HG03159 (cell line): Measurements from ENCODE around the gene LRRC2.

Experiments
- ATAC-seq: cut with Tn5 transposase; IDR thresholded peaks from one replicate; pipeline ENCODE4 v1.9.1; 2021; ENCODE audit warnings: mild to moderate bottlenecking, moderate library complexity; ENCODE audit not compliant: unreplicated experiment

LRRC2 gene

DNA sequence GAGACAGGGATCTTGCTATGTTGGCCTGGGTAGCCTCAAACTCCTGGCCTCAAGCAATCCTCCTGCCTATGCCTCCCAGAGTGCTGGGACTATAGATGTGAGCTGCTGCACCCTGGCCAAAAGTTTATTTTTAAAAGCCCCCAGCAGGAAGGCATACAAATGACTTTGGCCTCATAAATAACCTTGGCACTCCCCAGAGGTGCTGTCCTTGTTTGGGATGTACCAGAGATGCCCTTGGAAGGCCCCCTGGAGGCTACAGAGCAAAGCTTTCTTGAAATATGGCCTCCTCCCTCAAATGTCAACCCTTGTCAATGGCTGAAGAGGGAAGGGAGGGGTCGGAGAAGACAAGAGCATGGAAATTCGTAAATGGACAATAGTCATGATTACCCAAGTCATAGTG is 82.3 kb downstream of the LRRC2 start:
- ATAC-seq: no peak

DNA sequence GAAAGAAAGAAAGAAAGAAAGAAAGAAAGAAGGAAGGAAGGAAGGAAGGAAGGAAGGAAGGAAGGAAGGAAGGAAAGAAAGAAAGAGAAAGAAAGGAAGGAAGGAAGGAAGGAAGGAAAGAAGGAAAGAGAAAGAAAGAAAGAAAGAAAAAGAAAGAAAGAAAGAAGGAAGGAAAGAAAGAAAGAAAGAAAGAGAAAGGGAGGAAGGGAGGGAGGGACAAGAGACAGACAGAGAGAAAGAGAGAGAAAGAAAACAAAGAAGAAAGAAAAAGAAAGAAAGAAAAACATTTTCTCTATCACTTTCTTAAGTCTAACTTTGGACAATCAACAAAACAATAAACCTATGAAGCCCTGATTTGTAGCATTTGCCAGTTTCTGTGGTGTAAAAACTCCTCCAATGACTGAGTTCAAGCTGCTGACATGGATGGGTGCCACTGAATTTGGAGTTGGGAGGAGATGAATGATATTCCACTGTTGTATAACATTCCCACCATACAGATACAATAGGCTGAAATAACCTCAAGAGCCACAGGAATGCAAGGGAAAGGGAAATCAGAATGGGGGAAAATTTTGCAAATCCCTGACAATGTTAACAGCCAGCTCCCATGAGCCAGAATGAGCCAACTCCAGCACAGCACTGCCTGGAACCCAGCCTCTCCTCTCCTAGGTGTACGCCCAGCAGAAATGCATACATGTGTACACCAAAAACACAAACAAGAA is 83.3 kb downstream of the LRRC2 start:
- no peak for ATAC-seq

DNA sequence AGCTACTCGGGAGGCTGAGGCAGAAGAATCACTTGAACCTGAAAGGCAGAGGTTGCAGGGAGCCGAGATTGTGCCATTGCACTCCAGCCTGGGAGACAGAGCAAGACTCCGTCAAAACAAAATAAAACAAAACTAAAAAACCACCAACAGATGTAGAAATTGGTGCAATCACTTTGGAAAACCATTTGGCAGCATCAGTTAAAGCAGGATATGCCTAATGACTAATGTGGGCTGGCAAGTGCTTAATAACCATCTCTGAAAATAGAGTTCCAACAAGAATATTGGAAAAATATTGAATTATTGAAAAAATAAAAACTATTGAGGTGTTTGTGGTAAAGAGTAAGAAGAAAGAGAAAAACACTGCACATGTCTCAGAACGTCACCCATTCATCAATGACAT is 84.5 kb downstream of the LRRC2 start:
- no peak for ATAC-seq

DNA sequence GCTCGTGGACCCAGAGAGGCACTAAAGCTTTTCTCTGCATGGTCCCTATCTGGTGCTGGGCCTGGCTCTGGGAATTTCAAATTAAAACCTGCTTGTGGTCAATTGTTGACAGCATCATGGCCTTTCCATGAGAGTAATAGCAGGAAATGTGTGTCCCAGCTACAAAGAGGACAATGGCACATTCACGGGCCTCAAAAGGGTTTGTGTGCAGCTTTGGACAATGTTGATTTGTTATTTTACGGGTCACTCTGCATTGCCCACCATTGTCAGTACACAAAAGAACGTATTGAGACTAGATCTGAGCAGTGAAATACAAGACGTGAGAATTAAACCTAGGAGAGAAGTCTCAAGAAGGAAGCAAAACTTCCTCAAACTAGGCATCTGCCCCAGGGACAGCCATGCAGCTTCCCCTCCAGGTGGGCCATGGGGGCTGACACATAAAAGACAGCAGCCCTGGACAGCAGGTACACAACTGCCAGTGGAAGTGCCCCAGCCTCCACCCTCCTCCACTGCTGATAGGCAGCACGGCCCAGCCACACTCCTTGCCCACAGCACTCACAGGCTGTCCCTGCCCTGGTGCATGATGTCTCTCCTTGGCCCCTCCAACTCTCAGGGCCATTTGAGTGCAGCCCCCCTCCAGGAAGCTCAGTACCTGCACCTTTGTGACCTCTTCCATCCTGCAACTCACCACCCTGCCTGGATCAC is 85.5 kb downstream of the LRRC2 start:
- ATAC-seq: no peak

DNA sequence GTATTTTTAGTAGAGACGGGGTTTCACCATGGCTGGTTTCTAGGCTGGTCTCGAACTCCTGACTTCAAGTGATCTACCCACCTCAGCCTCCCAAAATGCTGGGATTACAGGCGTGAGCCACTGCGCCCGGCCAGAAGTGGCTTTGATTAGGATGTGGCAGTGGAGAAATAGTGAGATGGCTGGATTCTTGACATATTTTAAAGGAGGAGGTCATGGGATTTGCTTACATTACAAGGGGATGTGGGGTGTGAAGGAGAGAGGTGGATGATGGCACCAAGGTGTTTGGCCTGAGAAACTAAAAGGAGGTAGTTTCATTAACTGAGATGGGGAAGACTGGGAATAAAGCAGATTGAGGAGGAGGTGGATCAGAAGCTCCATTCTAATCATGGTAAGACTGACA is 86.4 kb downstream of the LRRC2 start:
- no peak for ATAC-seq

DNA sequence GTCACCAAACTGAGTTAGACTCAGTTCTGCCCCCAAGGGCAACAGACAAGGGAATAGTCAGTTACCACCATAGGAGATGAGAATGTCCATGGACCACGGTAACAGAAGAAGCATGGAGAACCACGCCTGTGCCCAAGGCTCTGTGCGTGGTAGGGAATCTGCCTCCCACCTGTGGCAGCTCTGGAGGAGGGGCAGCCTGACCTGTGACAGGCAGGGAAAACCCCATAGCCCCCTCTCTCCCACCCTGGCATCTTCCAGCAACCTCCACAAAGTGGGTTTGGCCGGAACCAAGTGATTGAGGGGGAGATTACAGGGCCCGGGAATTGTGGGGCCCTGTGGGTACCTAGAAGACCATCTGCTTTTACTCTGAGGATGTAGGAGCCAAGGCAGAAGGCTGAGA is 87.1 kb downstream of the LRRC2 start:
- ATAC-seq: no peak

DNA sequence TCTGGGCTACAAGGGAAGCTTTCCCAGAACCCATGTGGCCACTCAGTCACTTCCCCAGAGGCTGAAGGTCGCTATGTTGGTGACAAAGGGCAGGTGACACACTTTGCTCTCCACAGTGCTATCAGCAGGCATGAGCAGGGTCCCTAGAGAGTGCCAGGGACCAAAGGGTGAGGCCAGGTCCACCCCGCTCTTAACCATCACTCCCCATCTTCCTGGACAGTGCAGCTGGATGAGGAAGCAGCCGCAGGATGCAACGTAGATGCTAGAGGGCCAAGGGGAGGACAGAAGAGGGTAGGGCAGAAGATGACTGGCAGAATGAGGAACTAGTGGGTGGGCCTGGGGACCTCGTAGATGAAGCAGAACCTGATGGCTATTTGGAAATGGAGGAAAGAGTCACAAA is 87.8 kb downstream of the LRRC2 start:
- ATAC-seq: no peak

DNA sequence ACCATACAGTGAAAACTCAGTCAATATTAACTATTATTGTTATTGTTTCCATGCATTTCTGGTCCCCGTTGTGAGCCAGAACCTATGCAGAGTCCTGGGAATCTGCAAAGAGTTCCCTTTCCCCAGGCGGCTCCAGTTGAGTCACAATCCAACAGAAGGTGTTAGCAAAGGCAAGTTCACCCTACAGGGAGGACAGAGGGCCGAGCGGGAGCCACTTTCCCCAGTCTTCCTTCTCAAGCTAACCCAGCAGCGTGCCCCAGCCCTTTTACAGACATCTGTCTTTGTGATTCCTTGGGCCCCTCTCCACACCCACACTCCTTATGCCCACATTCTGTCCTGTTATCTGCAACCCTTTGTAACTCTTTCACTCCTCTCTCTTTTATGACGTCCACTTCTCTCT is 88.3 kb downstream of the LRRC2 start:
- ATAC-seq: no peak

DNA sequence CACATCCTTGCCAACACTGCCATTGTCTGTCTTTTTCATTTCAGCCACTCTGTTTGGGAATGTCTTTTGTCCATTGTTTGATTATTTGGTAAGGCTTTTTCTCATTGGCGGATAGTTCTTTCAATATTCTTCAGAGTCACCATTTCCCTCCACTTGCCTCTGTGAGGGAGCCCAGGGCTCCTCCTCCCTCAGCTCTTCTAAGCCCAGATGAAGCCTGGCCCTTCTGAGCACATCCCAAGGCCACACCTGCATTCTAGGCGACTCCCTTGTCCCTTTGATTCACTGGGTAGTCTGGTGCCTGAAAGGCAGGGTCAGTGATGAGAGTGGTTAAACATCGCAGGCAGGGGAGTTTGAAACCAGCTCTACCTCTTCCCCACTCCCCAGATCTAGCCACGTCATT is 89.0 kb downstream of the LRRC2 start:
- no peak for ATAC-seq

DNA sequence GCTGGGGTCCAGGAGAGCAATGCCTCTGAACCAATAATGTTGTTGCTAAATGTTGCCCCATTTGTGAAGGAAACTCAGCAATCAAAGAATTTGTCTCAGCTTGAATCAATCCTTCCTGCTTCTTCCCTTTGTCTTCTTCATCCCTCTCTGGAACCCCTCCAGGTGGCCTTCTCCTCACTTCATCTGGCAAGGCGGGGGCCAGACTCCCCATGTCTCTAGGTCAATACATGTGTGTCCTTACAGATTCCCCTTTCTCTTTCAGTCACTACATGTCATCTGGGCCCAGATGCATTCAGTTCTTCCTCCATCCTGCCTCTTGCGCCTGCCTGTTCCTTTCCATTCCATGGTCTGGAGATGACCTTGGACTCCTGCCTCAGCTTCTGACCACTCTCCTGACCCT is 93.4 kb downstream of the LRRC2 start:
- ATAC-seq: no peak

DNA sequence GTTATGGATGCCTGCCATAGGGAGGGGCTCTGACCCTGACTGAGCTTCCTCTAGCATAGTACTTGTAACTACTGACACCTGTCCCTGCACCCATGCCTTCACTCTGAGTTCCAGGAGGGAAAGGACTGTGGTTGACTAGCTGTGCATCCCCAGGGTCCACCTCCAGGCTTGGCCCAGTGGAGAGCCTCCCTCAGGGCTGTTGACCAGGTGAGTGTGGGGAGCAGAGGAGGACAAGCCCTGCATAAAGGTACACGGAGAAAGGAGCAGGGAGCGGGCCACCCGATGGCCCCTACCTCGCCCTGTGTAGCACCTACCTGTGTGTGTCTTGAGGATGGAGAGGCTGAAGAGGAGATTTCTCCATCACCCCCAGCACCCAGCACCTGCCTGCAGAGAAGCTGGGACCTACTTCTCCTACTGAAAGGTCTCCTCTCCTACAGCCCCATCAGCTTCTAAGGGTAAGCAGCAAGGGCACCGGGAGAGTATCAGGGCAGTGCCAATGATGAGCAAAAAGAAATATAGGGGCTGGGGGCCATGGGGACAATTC is 94.7 kb downstream of the LRRC2 start:
- no peak for ATAC-seq

DNA sequence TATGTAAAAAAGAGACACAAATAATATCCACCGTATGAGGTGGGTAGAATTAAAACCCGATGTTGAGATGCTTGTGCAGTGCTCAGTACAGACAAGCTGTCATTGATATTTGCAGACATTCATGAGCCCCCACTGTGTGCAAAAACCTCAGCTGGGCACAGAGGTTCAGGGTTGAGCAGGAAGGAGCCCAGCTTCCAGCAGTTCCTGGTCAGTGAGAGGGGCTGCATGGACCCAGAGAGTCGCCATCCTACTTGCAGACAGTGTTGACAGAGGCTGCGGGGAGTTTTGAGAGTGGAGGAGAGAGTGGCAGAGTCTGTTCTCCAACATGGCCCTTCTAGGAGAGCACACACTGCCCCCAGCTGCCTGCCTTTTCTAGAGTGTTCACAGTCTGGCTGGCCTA is 95.3 kb downstream of the LRRC2 start:
- no peak for ATAC-seq

DNA sequence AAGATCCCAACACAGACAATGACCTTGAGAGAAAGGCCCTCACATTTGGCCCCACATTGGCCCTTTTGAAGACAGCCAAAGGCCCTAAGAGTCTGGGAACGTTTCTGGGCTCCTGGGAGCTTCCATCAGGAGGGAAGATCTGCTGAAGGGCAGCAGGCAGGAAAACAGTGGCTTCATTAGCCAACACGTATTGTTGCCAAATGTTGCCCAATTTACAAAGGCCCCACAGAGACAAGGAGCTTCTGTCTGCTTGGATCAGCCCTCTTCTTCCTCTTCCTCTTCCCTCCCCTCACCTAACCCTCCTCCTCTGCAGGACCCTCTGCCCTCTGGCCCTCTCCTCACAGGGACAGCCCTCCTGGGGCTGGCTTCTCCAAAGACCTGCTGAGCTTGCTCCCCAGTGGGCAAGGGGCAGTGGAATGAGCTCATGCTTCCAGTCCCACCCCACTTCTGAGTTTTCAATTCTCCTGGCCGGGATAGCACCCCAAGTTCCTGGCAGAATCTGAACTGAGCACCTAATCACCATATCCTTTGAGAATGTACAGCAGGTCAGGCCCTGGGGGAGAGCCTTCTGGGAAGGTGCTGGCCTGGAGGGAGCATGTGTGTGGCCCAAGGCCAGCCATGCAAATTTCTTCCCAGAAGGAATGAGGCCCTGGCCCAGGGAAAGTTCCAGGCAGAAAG is 96.3 kb downstream of the LRRC2 start:
- ATAC-seq: no peak

DNA sequence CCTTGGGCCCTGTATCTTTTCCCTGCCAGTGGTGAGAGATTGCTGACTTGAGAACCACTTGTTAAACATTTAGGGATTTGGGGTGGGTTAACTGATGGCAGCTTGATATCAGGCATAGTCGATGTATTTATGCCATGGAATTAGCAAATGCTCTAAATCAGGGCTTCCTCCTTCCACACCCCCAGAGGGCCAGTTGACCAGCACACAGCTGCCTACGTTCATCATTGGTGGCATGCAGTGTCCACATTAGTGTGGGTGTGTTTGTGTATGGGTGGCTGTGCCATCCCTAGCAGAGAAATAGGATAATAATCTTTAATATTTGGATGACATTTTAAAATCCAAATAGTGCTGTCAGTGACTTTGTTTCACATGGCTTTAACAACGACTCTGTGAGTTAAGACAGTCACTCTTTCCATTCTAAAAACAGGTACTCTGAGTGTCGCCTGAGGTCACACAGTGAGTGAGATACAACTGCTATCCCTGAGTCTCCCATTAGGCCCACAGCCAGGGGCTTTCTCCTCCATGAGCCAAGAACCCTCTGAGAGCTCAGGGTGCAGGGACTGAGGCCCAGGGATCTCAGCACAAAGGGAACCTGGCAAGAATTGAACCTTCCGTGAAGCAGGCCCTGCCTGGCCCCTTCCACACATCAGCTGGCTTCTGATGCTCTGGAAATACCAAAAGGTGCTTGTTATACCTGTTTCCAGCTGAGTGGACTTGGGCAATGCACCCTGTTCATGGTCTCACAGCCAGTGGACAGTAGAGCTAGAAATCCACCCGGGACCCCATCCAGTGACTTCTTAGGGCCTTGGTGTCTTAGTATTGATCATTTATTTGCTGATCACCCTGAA is 97.1 kb downstream of the LRRC2 start:
- no peak for ATAC-seq

DNA sequence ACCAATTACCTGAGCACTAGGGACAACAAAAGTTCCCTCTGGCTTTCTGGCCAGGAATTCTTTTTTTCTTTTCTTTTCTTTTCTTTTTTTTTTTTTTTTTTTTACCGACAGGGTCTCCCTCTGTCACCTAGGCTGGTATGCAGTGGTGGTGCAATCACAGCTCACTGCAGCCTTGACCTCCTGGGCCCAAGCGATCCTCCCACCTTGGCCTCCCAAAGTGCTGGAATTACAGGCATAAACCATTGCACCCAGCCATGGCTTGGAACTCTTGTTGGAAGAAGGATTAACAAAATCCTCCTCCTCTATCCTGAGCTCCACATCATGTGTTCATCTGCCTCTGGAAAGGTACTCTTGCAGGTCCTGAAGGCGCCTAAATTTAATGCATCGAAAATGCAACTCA is 98.5 kb downstream of the LRRC2 start:
- no peak for ATAC-seq

DNA sequence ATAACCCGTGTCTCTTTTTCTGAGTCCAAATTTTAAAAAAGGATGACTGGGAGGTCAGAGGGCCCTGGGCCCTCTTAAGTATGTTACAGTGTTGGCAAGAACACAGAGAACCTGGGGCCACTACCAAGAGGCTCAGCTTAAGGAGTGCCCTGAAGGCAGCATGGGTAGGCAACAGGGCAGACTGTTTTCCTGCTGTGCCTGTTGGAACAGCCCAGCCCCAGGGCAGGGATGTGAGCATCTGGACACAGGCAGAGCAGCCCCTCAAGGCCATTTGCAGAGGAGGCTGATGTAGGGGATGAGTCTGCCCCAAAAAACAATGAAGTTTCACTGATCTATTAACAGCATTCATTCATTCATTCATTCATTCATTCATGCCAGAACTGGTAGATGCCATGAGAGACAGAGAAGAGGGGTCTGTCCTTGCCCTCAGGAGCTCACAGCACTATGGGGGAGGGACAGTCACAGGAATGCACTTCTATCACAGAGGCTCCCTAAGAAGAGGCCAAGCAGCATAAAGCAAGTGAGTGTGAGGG is 99.2 kb downstream of the LRRC2 start:
- ATAC-seq: no peak

DNA sequence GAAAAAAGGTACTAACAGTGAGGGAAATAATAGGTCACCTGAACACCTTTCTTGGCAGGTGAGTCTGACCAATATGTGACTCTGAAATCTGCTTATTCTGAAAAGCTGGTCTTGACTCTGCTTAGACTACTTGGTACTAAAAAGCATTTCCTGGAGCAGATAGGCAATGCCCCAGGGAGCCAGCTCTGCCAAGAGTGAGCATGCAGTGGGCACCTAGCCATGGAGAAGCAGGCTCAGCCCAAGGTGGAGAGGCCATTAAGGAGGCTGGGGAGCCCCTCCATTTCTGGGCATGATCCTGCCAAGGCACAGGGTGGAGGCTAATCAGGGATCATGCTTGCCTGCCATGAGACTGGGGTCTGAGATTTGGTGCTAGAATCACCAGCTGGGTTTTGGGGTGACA is 99.8 kb downstream of the LRRC2 start:
- no peak for ATAC-seq
